H9 (cell line): ENCODE data around the gene NNT. TPM values are rescaled to one million over a fixed set of nuclear protein-coding genes. Genes with fewer than 3 reads are reported as not detected.

ENCODE experiments used
- DNase-seq: peaks from one replicate; pipeline ENCODE4 v3.0.0-alpha.2; 2017
- H2AFZ ChIP-seq: one replicate; pipeline ENCODE4 v1.6.1; 2013; ENCODE audit warnings: mild to moderate bottlenecking, low read length, control low read depth, moderate library complexity
- H2AK5ac ChIP-seq: 2 replicates; pipeline ENCODE4 v1.6.1; 2013; ENCODE audit warnings: low read length, control low read depth, mixed read lengths; ENCODE audit not compliant: insufficient read length
- H2BK120ac ChIP-seq: one replicate; pipeline ENCODE4 v1.6.1; 2013; ENCODE audit warnings: low read depth, mild to moderate bottlenecking, low read length, control low read depth, inconsistent platforms; ENCODE audit not compliant: poor library complexity, severe bottlenecking
- H2BK12ac ChIP-seq: 2 replicates; pipeline ENCODE4 v1.6.1; 2013; ENCODE audit warnings: low read length, control low read depth, mixed read lengths, low read depth; ENCODE audit not compliant: insufficient read length
- H2BK15ac ChIP-seq: 2 replicates; pipeline ENCODE4 v1.6.1; 2013; ENCODE audit warnings: low read depth, low read length, control low read depth
- H2BK20ac ChIP-seq: one replicate; pipeline ENCODE4 v1.6.1; 2013; ENCODE audit warnings: low read depth, mild to moderate bottlenecking, low read length, control low read depth, inconsistent platforms; ENCODE audit not compliant: poor library complexity, severe bottlenecking
- H2BK5ac ChIP-seq: 2 replicates; pipeline ENCODE4 v1.6.1; 2013; ENCODE audit warnings: low read length, control low read depth, mixed read lengths; ENCODE audit not compliant: insufficient read length
- H3K14ac ChIP-seq: 2 replicates; pipeline ENCODE4 v1.6.1; 2013; ENCODE audit warnings: low read length, control low read depth; ENCODE audit not compliant: insufficient read depth
- H3K18ac ChIP-seq: 2 replicates; pipeline ENCODE4 v1.6.1; 2013; ENCODE audit warnings: low read depth, mild to moderate bottlenecking, mixed read lengths, low read length, control low read depth; ENCODE audit not compliant: insufficient read length
- H3K23ac ChIP-seq: 2 replicates; pipeline ENCODE4 v1.6.1; 2013; ENCODE audit warnings: low read length, control low read depth, mixed read lengths, low read depth; ENCODE audit not compliant: insufficient read length
- H3K23me2 ChIP-seq: 2 replicates; pipeline ENCODE4 v1.6.1; 2013; ENCODE audit warnings: low read depth, mild to moderate bottlenecking, mixed read lengths, low read length, control low read depth; ENCODE audit not compliant: insufficient read length, poor library complexity, severe bottlenecking
- H3K27ac ChIP-seq: 2 replicates; pipeline ENCODE4 v1.5.1; 2013; ENCODE audit warnings: low read length, control low read depth, mixed read lengths, low read depth; ENCODE audit not compliant: insufficient read length
- H3K27me3 ChIP-seq: 2 replicates; pipeline ENCODE4 v1.6.1; 2013; ENCODE audit warnings: low read length, control low read depth, inconsistent platforms; ENCODE audit not compliant: insufficient read depth
- H3K4ac ChIP-seq: 2 replicates; pipeline ENCODE4 v1.6.1; 2013; ENCODE audit warnings: low read depth, mild to moderate bottlenecking, control low read depth, inconsistent platforms, low read length, moderate library complexity
- H3K4me1 ChIP-seq: 2 replicates; pipeline ENCODE4 v1.6.1; 2013; ENCODE audit warnings: low read length, control low read depth, inconsistent platforms; ENCODE audit not compliant: insufficient read depth
- H3K4me2 ChIP-seq: 2 replicates; pipeline ENCODE4 v1.6.1; 2013; ENCODE audit warnings: low read length, control low read depth, mixed read lengths; ENCODE audit not compliant: insufficient read length, insufficient read depth
- H3K56ac ChIP-seq: 2 replicates; pipeline ENCODE4 v1.6.1; 2013; ENCODE audit warnings: low read depth, mild to moderate bottlenecking, mixed read lengths, low read length, control low read depth; ENCODE audit not compliant: insufficient read length
- H3K79me1 ChIP-seq: 2 replicates; pipeline ENCODE4 v1.6.1; 2013; ENCODE audit warnings: low read depth, mild to moderate bottlenecking, moderate library complexity, low read length, control low read depth, inconsistent platforms; ENCODE audit not compliant: insufficient read depth, poor library complexity, severe bottlenecking
- H3K79me2 ChIP-seq: 2 replicates; pipeline ENCODE4 v1.6.1; 2013; ENCODE audit warnings: low read length, control low read depth, inconsistent platforms; ENCODE audit not compliant: insufficient read depth
- H3K9ac ChIP-seq: 2 replicates; pipeline ENCODE4 v1.6.1; 2013; ENCODE audit warnings: low read length, control low read depth, mixed read lengths; ENCODE audit not compliant: insufficient read length; ENCODE audit errors: extremely low read depth
- H3K9me3 ChIP-seq: one replicate; pipeline ENCODE4 v1.6.1; 2013; ENCODE audit warnings: low read depth, low read length, inconsistent platforms; ENCODE audit not compliant: control insufficient read depth
- H3T11ph ChIP-seq: one replicate; pipeline ENCODE4 v1.6.1; 2013; ENCODE audit warnings: mild to moderate bottlenecking, low read length, control low read depth, inconsistent platforms
- H4K20me1 ChIP-seq: one replicate; pipeline ENCODE4 v1.6.1; 2013; ENCODE audit not compliant: control insufficient read depth, insufficient read length, insufficient read depth
- H4K5ac ChIP-seq: 2 replicates; pipeline ENCODE4 v1.6.1; 2013; ENCODE audit warnings: low read depth, mild to moderate bottlenecking, mixed read lengths, low read length, control low read depth; ENCODE audit not compliant: insufficient read length
- H4K8ac ChIP-seq: replicated peaks from 2 replicates; pipeline ENCODE4 v1.6.1; 2013; ENCODE audit warnings: low read length, control low read depth, mixed read lengths, low read depth; ENCODE audit not compliant: insufficient read length
- H4K91ac ChIP-seq: 2 replicates; pipeline ENCODE4 v1.6.1; 2013; ENCODE audit warnings: low read depth, mild to moderate bottlenecking, moderate library complexity, mixed read lengths, low read length, control low read depth; ENCODE audit not compliant: insufficient read length
- H3K27ac Mint-ChIP-seq, 3 experiments: 2 replicates in 2 of 3; 3 replicates in 1 of 3; pipeline ENCODE4 v1.8.0; 2020 to 2021; ENCODE audit warnings: mixed read lengths in 3 of 3, mild to moderate bottlenecking in 1 of 3, moderate library complexity in 1 of 3
- H3K27me3 Mint-ChIP-seq: 2 replicates; pipeline ENCODE4 v1.8.0; 2021; ENCODE audit warnings: low read depth, mild to moderate bottlenecking, moderate library complexity, mixed read lengths
- H3K36me3 Mint-ChIP-seq, 3 experiments: 2 replicates in 2 of 3; 3 replicates in 1 of 3; pipeline ENCODE4 v1.8.0; 2020 to 2021; ENCODE audit warnings: low read depth in 3 of 3, mixed read lengths in 3 of 3; ENCODE audit not compliant: insufficient read depth in 1 of 3
- H3K4me1 Mint-ChIP-seq, 2 experiments: 2 replicates each; pipeline ENCODE4 v1.8.0; 2020; ENCODE audit warnings: mixed read lengths in 2 of 2
- H3K4me3 Mint-ChIP-seq, 2 experiments: 2 replicates in 1 of 2; 3 replicates in 1 of 2; pipeline ENCODE4 v1.8.0; 2020 to 2021; ENCODE audit warnings: mild to moderate bottlenecking in 2 of 2, mixed read lengths in 2 of 2, moderate library complexity in 1 of 2
- H3K9me3 Mint-ChIP-seq, 2 experiments: 2 replicates in 1 of 2; 3 replicates in 1 of 2; pipeline ENCODE4 v1.8.0; 2020; ENCODE audit warnings: mild to moderate bottlenecking in 2 of 2, mixed read lengths in 2 of 2, moderate library complexity in 1 of 2
- WGBS: extraction: QIAGEN DNeasy Blood & Tissue Kit; methylation state at CpG from one replicate; pipeline ENCODE4 v1.1.7; 2013; ENCODE audit warnings: missing lambda C conversion rate, low lambda C conversion rate, mixed read lengths; ENCODE audit not compliant: insufficient read length; ENCODE audit errors: extremely low coverage; 5-methylcytosine and 5-hydroxymethylcytosine counted together
- total RNA-seq: library from RNA; stranded (reverse); gene quantifications from 2 replicates; pipeline ENCODE4 v1.2.1, GENCODE V29; 2021
- TF ChIP-seq, protein P1 (sequence below): fragments of 200-600 bp; sonication (generic); conservative IDR thresholded peaks from 3 replicates; pipeline ENCODE4 v1.8.0; 2021; ENCODE audit warnings: antibody characterized with exemption, mild to moderate bottlenecking

NNT gene
- total RNA-seq, 1 experiment from 2014 or later: 27.6 TPM

DNA sequence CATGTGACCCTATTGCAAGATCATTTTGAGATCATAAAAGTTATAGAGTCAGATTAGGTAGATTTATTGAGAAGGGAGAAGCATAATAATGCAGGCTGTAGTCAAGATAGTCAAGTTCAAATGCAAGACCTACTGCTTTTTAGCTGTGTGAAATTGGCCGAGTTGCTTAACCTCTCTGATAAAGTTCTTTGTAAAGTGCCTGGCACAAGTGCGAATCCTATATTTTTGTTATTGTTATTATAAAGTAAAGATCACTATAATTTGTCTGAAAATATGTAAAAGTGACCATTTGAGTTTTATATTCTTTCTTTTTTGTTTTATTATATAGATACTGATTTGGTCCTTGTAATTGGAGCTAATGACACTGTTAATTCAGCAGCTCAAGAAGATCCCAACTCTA is 99.3 kb downstream of the NNT start:
- Histone ChIP-seq H3K9ac (no peak overlapping the region), H4K91ac (no peak overlapping the region), H3K79me2 (no peaks in the 10 kb centered on the region), H3K23ac (no peak overlapping the region), H4K20me1 (no peaks in the 10 kb centered on the region), H3K27ac (no peak overlapping the region), H4K8ac (no peak overlapping the region), H3K4ac (no peak overlapping the region), H3K79me1 (no peaks in the 10 kb centered on the region), H2AFZ (no peak overlapping the region), H3K18ac (no peak overlapping the region), H3T11ph (no peak overlapping the region), H3K4me1 (no peaks in the 10 kb centered on the region), H3K23me2 (no peaks in the 10 kb centered on the region), H3K4me2 (no peak overlapping the region), H3K27me3 (no peaks in the 10 kb centered on the region), H3K9me3 (no peaks in the 10 kb centered on the region), H2BK20ac (no peak overlapping the region), H3K56ac (no peak overlapping the region), H2BK12ac (no peak overlapping the region), H2BK5ac (no peak overlapping the region), H4K5ac (no peak overlapping the region), H2BK120ac (no peak overlapping the region), H3K14ac (no peak overlapping the region), H2BK15ac (no peak overlapping the region), H2AK5ac (no peak overlapping the region)
- Mint-ChIP-seq H3K4me1 (no peaks in the 10 kb centered on the region), H3K9me3 (peaks cover under 1% of the 10 kb centered on the region in 2 experiments; a peak in 3 of 5 replicates), H3K36me3 (peaks cover 0 to 3% (median under 1%) of the 10 kb centered on the region in 3 experiments; a peak in 3 of 7 replicates), H3K27me3 (no peaks in the 10 kb centered on the region), H3K27ac (no peak overlapping the region), H3K4me3 (no peak overlapping the region)
- TF ChIP-seq, protein P1, sequence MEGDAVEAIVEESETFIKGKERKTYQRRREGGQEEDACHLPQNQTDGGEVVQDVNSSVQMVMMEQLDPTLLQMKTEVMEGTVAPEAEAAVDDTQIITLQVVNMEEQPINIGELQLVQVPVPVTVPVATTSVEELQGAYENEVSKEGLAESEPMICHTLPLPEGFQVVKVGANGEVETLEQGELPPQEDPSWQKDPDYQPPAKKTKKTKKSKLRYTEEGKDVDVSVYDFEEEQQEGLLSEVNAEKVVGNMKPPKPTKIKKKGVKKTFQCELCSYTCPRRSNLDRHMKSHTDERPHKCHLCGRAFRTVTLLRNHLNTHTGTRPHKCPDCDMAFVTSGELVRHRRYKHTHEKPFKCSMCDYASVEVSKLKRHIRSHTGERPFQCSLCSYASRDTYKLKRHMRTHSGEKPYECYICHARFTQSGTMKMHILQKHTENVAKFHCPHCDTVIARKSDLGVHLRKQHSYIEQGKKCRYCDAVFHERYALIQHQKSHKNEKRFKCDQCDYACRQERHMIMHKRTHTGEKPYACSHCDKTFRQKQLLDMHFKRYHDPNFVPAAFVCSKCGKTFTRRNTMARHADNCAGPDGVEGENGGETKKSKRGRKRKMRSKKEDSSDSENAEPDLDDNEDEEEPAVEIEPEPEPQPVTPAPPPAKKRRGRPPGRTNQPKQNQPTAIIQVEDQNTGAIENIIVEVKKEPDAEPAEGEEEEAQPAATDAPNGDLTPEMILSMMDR: no peak
- no peak for DNase-seq
- no CpG with 5 or more reads among the region's 2 CpGs for WGBS
